ENCODE results near the gene PKIG.
A peak's percentile ranks its signal among the peaks of the same experiment; 100 is the strongest.

DNA sequence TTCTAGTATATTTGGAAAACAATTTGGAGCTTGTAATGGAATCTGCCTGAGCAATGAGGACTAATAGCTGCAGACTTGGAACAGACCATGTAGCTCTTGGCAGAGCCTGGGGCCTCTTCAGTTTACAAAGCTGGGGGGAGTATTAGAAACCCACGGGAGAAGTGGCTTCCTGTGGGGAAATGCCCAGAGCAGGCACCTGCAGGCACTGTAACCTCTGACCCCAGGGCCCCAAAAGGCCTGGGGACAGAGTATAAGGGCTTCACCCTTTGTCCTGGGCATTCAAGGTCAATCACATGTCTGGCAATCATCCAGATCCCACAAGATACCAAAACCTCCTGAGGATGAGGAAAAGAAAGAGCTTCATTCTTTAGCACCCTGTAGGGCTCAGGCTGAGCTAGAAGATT, 19.4 kb downstream of the PKIG start:
- TF ChIP-seq, protein P1, sequence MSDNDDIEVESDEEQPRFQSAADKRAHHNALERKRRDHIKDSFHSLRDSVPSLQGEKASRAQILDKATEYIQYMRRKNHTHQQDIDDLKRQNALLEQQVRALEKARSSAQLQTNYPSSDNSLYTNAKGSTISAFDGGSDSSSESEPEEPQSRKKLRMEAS (IDR thresholded peaks at IDR 0.05; ENCODE audit: low read depth): no peak
- TF ChIP-seq, protein P2, sequence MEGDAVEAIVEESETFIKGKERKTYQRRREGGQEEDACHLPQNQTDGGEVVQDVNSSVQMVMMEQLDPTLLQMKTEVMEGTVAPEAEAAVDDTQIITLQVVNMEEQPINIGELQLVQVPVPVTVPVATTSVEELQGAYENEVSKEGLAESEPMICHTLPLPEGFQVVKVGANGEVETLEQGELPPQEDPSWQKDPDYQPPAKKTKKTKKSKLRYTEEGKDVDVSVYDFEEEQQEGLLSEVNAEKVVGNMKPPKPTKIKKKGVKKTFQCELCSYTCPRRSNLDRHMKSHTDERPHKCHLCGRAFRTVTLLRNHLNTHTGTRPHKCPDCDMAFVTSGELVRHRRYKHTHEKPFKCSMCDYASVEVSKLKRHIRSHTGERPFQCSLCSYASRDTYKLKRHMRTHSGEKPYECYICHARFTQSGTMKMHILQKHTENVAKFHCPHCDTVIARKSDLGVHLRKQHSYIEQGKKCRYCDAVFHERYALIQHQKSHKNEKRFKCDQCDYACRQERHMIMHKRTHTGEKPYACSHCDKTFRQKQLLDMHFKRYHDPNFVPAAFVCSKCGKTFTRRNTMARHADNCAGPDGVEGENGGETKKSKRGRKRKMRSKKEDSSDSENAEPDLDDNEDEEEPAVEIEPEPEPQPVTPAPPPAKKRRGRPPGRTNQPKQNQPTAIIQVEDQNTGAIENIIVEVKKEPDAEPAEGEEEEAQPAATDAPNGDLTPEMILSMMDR (IDR thresholded peaks at IDR 0.05): no peak
- peak in 1 of 2 experiments; percentile 33; a peak in 2 of 4 replicates for TF ChIP-seq EP300 (IDR thresholded peaks at IDR 0.05; ENCODE audit: borderline replicate concordance in 1 of 2, low read depth in 1 of 2, low read length in 1 of 2)
- no peak for TF ChIP-seq GABPA (IDR thresholded peaks at IDR 0.05; ENCODE audit: low read depth)
- no peak for TF ChIP-seq RAD21 (IDR thresholded peaks at IDR 0.05; ENCODE audit: low read length)
- no peak; the same call in 1 of the 2 replicates for TF ChIP-seq POLR2AphosphoS5 (IDR thresholded peaks at IDR 0.05; ENCODE audit: low read depth, low read length)
- no peak for TF ChIP-seq CHD2 (IDR thresholded peaks at IDR 0.05; ENCODE audit: low read length, partially characterized antibody)
- no peak for TF ChIP-seq RFX5 (IDR thresholded peaks at IDR 0.05; ENCODE audit: low read length)
- no peak for TF ChIP-seq SMC3 (IDR thresholded peaks at IDR 0.05; ENCODE audit: low read depth, low read length)
- no peak for TF ChIP-seq EZH2phosphoT487 (IDR thresholded peaks at IDR 0.05; ENCODE audit: borderline replicate concordance, low read depth)
- TF ChIP-seq, protein P3, sequence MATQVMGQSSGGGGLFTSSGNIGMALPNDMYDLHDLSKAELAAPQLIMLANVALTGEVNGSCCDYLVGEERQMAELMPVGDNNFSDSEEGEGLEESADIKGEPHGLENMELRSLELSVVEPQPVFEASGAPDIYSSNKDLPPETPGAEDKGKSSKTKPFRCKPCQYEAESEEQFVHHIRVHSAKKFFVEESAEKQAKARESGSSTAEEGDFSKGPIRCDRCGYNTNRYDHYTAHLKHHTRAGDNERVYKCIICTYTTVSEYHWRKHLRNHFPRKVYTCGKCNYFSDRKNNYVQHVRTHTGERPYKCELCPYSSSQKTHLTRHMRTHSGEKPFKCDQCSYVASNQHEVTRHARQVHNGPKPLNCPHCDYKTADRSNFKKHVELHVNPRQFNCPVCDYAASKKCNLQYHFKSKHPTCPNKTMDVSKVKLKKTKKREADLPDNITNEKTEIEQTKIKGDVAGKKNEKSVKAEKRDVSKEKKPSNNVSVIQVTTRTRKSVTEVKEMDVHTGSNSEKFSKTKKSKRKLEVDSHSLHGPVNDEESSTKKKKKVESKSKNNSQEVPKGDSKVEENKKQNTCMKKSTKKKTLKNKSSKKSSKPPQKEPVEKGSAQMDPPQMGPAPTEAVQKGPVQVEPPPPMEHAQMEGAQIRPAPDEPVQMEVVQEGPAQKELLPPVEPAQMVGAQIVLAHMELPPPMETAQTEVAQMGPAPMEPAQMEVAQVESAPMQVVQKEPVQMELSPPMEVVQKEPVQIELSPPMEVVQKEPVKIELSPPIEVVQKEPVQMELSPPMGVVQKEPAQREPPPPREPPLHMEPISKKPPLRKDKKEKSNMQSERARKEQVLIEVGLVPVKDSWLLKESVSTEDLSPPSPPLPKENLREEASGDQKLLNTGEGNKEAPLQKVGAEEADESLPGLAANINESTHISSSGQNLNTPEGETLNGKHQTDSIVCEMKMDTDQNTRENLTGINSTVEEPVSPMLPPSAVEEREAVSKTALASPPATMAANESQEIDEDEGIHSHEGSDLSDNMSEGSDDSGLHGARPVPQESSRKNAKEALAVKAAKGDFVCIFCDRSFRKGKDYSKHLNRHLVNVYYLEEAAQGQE (IDR thresholded peaks at IDR 0.05; ENCODE audit: low read depth, low read length): no peak
